Testis (tissue), 2 donors: ENCODE data around the gene FCRLA.

ENCODE experiments used
- POLR2A ChIP-seq: fragments of 450-650 bp; IDR thresholded peaks from one replicate; pipeline ENCODE4 v1.6.1; 2017; ENCODE audit warnings: antibody characterized with exemption, mild to moderate bottlenecking, moderate library complexity
- TF ChIP-seq, protein P1 (sequence below), 3 experiments: fragments of 450-650 bp in 2 of 3; fragments of 200-600 bp in 1 of 3; sonication (generic) in 1 of 3; IDR thresholded peaks; one replicate each; pipeline ENCODE4 v1.5.1; 2016 to 2019; ENCODE audit warnings: antibody characterized with exemption in 3 of 3, mild to moderate bottlenecking in 2 of 3, moderate library complexity in 1 of 3

DNA sequence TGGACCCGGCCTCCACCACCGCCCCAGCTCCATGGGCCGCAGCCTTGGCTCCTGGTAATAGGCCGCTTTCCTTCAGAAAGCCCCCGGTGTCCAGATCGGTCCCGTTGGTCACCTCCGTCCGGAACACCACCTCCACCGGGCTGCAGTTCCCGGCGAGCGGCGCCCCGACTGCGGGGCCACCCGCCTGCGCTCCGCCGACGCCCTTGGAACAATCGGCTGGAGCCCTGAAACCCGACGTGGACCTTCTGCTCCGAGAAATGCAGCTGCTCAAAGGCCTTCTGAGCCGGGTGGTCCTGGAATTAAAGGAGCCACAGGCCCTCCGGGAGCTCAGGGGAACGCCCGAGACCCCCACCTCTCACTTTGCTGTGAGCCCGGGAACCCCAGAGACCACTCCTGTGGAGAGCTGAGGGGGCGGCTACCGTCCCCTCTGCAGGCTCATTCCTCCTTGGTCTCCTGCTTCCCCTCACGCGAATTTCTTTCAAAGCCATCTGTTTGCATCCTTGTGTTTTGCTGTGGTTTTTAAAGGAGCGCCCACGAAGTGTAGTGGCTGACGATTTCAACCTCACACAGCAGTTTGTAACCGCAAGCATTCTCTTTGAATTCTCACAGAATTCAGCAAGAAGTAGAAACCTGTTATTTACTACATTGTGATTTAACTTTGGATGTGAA, 20.4 kb downstream of the FCRLA start:
- TF ChIP-seq, protein P1, sequence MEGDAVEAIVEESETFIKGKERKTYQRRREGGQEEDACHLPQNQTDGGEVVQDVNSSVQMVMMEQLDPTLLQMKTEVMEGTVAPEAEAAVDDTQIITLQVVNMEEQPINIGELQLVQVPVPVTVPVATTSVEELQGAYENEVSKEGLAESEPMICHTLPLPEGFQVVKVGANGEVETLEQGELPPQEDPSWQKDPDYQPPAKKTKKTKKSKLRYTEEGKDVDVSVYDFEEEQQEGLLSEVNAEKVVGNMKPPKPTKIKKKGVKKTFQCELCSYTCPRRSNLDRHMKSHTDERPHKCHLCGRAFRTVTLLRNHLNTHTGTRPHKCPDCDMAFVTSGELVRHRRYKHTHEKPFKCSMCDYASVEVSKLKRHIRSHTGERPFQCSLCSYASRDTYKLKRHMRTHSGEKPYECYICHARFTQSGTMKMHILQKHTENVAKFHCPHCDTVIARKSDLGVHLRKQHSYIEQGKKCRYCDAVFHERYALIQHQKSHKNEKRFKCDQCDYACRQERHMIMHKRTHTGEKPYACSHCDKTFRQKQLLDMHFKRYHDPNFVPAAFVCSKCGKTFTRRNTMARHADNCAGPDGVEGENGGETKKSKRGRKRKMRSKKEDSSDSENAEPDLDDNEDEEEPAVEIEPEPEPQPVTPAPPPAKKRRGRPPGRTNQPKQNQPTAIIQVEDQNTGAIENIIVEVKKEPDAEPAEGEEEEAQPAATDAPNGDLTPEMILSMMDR (IDR thresholded peaks at IDR 0.05): no peak
- no peak for TF ChIP-seq POLR2A
